RCC 7860 (cell line): ENCODE measurements around the gene NCKAP5.
"Not testable (repeated sequence)": the region's sequence is repeated elsewhere in the genome, so short reads cannot be mapped to it uniquely, and the experiment has no call there.

Experiments used
- DNase-seq: peaks from one replicate; pipeline ENCODE4 v3.0.0-alpha.2; 2015; ENCODE audit warnings: low spot score
- FAIRE-seq: peaks from 2 replicates; lab custom pipeline; 2012; peaks lifted over from hg19 to GRCh38; lab: Jason Lieb, UNC

Gene NCKAP5

DNA sequence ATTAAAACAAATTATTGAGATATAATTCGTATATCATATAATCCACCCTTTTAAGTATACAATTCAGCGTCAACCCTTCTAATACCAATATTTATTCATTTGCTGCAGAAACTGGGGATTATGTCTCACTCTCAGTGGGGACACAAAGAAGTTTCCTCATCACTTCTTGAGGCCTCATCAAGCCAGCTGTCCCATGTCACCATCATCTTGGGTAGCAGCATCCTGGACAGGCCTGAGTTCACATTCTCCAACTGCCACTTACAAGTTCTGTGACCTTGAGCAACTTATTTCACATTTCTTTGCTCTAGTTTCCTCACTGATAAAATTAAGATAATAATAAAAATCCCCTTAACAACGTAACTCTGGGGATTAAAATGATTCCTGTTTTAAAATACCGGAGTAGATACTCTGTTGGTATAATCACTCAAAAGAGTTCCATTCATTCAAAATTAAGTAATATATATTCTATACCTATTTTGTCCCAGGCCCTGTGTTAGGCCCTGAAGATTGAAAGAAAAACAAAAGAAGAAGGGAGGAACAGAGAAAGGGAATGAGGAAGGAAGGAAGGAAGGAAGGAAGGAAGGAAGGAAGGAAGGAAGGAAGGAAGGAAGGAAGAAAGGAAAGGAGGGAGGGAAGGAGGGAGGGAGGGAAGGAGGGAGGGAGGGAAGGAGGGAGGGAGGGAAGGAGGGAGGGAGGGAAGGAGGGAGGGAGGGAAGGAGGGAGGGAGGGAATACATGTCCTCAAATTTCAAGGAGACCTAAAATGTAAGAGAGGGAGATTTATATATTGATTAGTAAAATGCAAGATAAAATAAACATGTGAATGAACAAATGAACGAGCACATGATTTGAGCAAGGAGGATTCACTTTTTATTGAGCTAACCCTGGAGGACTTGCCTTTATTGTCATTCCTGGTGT is 42.4 kb downstream of the NCKAP5 start:
- FAIRE-seq = no peak

DNA sequence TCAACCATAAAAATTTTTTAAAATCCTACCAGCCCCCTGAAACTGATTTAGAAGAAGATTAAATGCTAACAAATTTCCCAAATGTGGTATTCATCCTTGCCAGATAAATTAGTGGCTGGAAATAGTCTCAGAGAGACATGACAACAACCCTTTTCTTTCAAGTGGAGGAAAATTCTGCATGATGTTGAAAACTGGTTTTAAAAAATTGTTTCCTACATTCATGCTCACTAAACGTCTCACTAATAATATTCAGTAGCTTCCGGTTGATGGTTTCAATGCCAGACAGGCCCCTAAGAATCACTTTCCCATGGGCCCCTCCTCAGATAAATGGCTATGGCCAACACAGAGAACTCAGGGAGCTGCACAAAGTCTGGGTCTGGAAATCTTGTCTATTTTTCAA is 43.2 kb downstream of the NCKAP5 start:
- no peak for DNase-seq

More for the DNA sequence above, 42.4 kb downstream of the NCKAP5 start:
- no peak for DNase-seq

DNA sequence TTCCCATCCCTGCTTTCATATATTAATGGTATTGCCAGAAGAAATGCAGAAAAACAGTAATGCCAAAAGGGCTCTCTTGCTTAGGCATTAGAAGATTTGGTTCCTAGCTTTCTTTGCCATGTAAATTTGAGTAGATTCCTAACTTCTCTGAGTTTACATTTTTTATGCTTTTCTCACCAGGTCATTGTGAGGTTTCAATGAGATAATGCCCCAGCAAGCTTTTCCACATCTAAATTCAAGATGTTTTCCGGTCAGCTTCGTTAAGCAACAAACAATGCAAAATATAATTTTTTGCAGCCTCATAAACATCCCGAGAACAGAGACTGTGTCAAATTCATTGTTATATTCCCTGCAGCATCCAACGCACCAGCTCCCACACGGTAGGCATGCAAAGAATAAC is 44.9 kb downstream of the NCKAP5 start:
- no peak for FAIRE-seq
- no peak for DNase-seq

More for the DNA sequence above, 43.2 kb downstream of the NCKAP5 start:
- no peak for FAIRE-seq

DNA sequence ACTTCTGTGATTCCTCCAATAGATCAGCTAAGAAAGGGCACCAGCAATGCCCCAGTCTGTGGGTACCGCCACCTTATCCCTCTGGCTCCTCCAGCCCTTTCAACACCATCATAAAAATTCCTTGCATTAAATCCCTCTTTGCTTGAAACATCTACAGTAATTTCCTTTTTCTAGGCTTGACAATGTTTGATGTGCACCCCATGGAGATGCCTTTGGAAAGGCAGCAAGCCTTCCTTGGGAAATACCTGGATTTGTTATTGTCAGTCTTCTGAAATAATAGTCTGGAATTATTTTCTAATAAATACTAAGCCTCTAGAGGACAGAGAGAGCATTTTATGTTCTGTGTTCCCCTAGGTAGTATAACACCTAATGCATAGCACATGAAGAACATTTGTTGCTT is 46.1 kb downstream of the NCKAP5 start:
- DNase-seq (no peak), FAIRE-seq (no peak)

DNA sequence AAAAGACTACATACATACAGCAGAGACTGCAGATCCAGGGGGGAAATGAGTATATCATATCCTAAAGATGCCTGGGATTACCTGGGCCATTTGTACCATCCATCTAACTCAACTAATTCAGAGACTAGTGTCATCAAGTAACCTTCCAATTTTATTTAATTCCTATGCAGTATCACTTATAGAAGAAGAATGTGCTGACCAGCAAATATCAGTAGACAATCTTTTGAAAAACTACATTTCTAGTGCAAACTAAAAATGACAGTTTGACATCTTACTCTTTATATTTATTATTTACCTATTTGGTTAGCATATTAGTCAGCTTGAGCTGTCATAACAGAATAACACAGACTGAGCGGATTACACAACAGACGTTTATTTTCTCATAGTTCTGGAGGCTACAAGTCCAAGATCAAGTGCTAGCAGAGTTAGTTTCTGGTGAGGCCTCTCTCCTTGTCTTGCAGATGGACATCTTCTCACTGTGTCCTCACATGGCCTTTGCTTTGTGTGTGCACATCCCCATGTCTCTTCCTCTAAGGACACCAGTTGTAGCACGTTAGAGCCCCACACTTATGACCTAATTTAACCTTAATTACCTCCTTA is 47.0 kb downstream of the NCKAP5 start:
- DNase-seq = no peak
- no peak for FAIRE-seq

DNA sequence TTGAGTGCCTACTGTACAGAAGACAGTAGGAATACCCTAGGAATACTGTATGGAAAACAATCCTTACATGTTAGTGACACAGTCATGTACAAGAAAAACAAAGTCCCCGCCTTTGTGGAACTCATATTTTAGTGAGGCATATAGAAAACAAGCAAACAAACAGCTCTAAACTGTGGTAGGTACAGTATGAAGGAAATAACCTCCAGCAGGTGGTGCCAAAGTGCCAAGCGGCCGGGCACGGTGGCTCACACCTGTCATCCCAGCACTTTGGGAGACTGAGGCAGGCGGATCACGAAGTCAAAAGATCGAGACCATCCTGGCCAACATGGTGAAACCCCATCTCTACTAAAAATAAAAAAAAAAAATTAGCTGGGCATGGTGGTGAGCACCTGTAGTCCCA is 48.6 kb downstream of the NCKAP5 start:
- not testable (repeated sequence) for FAIRE-seq, DNase-seq

DNA sequence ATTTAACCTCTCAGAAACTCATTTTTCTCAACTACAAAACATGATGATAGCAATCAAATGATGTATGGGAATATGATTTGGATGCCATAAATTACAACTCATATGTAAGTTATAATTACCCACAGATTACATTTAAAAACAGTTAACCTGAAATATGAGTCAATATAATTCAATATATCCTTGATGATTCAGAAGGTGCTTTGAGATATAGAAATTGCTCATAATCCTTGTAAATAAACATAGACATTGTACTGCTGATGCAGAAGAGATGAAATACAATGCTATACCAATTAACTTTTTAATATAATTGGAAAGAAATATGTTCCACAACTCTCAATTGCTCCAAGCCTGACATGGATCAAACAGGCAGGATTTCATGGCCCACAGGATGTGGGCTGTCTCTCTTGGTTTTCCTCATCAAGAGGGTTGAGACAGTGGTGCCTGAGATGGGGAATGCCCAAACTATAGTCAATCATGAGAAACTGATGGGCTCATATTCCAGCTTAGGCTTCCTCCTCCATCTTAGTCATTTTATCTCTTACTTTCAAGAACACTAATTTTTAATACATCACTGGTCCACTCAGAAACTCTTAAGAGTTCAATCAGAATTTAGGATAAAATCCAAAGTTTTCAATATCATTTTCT is 49.4 kb downstream of the NCKAP5 start:
- no peak for DNase-seq
- no peak for FAIRE-seq

DNA sequence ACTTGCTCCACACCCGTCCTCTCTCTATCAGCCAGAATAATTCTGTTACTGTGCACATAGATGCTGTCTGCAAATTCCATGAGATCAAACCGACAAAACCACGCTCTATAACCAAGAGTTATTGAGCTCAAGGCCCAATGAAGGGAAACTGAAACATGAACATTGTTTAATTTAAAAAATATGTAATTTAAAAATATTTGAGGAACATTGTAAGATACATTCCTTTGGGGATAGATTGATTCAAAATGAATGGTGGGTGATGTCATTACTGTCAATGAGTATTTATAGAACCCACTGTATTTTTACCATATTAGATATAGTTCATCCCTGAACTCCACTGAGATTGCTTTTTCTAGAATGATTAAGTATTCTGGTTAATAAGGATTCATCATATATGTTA is 50.4 kb downstream of the NCKAP5 start:
- no peak for FAIRE-seq
- DNase-seq = no peak

DNA sequence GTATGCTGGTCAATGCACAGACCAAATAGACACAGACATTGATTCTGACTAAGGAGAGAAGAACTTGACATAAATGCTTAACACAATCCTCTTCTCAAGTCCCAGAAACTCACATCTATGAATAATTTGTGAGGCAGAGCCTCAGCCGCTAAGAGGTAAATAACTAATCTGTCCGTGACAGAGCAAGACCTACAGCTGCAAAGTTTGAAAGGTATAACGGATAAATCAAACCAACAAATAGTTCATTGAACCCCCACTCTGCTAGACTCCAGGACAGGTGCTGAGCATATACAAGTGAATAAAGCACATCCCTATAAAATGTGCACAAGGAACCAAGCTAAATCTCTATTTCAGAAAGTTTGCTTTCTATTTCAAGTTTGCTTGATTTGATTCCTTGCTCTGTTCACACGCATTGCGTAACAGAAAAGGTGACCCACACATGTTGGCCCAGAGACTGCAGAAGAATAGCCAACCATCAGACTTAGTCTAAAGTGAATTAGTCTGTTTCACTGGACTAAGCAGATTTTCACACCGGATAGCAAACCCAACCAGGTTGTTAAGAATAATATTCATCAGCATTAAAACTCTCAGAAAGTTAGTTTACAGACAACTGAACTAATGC is 51.7 kb downstream of the NCKAP5 start:
- DNase-seq (no peak), FAIRE-seq (no peak)

DNA sequence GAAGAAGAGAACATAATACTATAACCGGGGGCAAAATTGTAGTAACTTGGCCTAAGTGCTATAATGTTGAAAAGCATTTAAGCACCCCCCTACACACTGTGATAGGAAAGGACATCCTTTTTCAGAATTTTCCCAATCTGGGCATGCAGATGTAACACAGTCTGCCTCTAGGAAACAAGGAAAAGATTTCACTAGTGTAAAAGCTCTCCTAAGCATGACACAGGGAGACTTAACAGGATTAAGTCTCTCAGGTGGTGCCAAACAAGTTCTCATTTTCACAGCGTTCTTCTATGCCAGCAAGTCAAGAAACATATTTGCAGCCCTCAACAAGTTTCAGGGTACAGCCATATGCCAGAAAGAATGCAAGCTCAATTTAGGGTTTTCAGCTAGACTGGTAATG is 53.0 kb downstream of the NCKAP5 start:
- DNase-seq (no peak), FAIRE-seq (no peak)

DNA sequence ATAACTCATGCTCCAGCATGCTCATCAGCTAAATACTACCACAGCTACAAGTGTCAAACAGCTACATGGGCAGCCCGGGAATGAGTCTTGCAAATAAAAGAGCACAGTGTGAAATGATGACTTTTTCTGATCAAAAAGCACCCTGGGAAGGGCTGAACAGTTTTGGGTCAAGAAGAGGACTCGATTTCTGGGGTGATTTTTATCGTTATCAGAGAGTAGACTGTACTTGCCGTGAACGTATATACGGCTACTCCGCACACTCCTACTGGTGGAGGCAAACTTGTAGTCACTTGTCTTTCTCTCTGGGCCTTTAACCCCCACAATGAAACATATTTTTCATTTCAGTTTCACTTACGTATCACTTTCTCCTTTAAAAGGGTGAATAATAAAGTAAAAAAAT is 54.4 kb downstream of the NCKAP5 start:
- no peak for DNase-seq
- no peak for FAIRE-seq

DNA sequence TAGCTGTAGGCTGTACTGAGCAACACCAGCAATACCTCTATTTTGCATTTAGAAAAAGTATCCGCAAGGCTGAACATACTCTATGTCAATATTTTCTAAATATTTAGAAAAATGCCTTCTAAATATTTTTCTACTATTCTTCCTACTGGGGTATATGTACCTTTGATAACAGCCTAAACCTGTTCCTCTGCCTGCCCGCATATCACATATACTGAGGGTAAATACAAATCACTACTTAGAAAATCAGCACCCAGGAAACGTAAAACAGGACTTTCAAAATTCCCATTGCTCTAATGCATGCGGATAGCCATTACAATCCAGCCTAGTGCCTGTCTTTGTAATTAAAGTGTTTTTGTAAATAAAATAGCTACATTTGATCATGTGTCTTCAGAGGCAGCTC is 56.1 kb downstream of the NCKAP5 start:
- FAIRE-seq (no peak), DNase-seq (no peak)

DNA sequence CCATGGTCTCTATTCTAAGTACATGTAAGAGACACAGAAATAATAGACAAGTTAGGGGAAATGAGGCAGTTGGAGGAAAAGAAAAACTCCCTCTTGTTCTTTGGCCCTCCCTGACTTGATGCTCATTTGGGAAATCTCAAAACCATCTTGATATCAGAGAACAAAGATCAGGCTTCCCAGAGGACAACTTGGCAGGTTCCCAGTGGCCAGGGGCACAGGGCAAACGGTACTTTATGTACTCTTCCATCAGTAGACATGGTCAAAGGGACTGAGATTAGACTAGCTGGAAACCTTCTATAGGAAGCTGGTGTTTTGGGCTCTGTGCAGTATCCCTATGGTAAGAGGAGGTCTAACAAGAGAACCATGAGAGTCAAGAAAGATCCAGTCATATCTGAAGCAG is 56.6 kb downstream of the NCKAP5 start:
- FAIRE-seq (no peak), DNase-seq (no peak)

DNA sequence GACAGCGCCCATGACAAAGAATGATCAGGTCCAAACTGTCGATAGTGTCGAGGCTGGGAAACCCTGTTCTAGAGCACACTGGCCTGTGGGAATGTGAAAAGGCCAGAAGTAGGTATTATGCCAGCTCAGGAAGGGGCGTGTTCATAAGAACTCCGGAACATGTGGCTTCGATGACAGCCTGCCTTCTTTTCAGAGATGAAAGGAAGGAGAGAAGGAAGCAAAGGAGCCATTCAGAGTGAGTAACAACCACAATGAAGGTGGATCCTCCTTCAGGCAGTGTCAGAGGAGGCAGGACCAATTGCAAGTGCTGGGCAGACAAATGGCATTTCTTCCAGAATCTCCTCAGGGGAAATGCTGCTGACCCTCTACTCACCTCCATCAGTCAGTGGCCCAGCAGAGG is 58.5 kb downstream of the NCKAP5 start:
- DNase-seq = no peak
- no peak for FAIRE-seq

DNA sequence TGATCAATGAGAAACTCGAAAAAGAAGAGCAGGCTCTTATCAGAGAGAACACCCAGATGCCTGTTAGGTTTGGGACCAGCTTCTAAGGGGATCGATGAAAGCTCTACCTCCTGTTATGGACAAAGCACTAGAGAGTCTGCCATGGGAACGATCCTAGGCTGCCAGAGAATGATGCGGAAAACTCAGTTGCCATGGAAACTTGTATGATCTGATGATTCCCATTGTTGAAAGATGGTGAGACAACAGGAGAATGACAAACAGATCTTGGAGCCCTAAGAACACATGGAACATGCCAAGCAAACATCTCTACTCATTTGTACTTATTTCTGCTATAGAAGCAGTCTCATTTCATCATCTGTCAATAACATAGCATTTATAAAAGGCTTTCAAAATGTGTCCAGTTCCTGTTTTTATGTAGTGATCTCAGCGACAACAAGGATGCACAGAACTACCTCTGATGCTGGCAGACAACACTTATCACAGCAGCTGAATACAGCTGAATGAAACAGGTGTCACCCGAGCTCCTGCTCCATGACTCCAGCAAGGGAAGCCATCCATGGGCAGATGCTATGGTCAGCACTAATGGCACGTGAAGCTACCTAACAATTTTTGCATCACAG is 59.6 kb downstream of the NCKAP5 start:
- FAIRE-seq (no peak), DNase-seq (no peak)

DNA sequence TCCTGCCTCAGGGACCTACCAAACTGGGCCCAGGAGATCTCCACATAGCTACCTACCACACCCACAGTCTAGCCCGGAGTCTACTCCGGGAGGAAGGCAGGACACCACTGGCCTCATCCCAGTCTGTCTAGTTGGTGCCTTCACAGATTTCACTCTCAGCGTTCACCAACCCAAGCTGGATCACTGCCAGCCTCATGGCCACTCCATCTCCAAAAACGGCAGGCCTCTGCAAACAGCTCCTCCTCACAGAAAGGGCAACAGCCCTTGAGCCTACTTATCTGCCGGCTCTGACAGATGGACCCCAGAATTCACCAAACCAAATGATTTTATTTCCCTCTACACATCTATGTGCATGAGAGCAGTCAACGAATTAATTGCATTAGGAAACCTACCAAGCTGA is 61.3 kb downstream of the NCKAP5 start:
- no peak for DNase-seq
- no peak for FAIRE-seq

DNA sequence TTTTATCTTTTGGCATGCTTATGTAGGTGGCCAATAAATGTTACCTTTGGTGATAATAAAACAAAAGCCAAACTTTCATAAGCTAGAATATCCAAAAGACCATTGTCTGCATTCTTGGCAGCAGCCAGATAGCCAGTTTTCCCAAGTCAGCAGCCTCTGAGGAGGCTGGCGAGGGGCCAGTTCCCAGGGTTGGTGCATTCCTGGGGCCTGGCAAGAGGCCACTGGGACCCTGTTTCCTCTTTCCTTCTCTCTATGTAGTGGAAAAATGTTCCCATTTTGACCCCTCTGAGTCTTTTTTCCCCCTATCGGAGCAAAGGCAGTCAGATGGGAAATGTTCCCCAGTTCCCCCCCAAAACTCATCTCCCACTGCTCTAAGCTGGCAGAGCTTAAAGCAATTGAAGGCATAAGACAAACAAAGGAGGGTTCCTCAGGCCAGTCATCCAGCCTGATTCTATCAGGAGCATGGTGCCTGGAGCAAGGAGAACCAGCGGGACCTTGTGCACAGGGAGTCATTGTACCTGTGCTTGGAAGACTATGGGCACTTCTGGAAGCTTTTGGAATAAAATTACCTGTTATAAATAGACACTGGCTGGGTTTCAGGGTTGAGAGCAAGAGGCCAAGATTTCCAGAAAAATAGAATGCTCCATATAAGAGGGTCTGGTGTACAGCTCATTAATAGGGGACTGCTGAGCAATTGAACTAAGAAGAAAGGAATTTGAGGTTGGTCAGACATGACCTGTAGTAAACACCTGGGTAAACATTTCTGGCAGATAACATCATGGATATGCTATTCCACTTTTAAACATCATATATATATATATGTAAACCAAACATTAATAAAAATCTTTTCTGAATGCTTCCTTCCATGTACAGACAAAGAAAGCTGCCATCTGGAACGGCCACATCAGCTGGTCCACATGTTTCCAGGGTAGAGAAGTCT is 63.4 kb downstream of the NCKAP5 start:
- DNase-seq (peak; percentile 30), FAIRE-seq (peak; percentile 62)

DNA sequence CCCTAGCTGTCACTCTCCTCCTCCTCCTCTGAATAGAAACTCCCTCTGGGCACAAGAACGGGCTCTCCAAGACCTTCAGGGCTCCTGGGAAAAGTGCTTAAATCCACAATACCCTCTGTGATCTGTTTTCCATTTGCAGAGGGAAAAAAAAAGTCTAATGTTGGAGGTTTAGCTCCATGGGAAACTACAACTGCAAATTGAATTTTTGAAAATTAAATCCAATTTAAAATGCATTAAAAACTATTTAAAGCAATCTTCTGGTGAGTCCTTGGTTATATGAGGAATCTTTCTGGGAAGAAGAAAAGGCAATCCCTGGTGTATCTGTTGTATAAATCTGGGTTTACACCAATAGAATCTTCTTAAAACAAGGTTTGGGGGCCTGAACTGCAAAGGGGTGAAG is 64.3 kb downstream of the NCKAP5 start:
- FAIRE-seq = no peak
- DNase-seq = no peak

DNA sequence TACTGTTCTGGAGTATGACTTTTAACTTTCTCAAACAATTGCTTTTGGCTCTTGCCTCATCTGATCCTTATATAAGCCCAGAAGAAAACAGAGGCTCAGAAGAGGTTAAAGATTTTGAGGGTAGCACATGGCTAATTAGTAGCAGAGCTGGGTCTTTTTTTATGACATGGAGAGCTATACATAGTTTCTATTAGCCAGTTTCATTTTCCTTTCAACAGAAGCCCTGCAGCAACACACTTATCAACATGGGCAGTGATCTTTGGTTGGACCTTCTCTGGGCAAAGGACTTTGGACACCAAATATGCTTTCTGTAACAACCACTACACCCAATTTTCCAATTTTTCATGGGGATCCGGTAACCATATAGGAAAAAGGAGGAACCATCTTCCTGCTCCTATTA is 64.9 kb downstream of the NCKAP5 start:
- FAIRE-seq (no peak), DNase-seq (no peak)

DNA sequence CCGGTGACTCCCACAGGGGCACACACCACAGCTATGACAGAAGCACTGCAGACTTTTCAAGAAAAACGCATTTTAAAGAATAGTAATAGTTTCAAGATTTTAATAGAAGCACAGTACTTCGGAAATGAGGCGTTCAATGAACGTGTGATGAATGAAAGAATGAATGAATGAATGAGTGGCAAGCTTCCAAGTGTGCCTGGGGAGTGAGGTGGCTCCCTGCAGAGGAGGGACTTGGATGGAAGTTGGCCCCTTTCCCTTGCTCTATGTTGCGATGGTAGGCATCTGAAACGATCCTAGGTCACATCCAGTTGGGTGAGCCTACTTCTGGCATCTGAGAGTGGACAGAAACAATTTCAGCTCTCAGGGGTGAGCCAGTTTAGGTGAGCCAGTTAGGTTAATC is 65.6 kb downstream of the NCKAP5 start:
- no peak for DNase-seq
- FAIRE-seq = no peak
